ENCODE measurements around the gene RAB38. TPM values are rescaled to one million over a fixed set of nuclear protein-coding genes. Genes with fewer than 3 reads are reported as not detected.

The RAB38 gene
- total and polyA plus RNA-seq, 10 of the 15 experiments (the other 5 are each of a cell fraction or from before 2014, with no cell fraction given) = 8.4 to 30.5 (median 11.7) TPM

DNA sequence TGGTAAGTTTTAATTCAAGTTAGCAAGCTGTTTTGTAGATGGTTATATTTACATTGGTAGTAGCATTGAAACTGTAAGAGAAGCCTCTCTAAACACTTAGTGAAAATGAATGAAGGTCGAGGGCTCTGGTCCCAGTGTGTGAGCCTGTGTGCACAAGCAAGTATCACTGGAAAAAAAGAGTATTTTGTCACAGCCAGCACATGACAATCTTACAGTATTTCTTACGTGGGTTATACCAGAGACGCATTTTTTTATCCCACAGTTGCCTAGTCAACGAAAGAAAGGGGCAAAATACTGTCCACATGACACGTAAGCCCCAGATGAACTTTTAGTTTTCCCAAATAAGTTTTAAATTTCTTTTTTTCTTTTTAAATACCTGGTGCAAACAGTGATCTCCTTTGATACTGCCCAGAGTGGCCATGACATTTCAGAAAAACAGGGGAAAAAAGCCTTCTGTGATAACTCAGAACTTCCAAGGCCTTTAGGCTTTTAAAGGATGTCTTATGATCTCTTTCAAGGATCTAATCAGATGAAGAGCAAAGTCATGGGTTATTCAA lies 23.5 kb downstream of the RAB38 start:
- ChIA-PET RAD21 (ENCODE audit: unreplicated experiment) (no interaction called here), CTCF (interaction anchor here (1.5 to 1.9 kb wide), 2 partner anchors 19 to 48 kb away, joined by 5 to 7 read pairs; no protein-coding TSS in a partner anchor), SMC1A (ENCODE audit: uncharacterized antibody, unreplicated experiment) (interaction anchor here (1.3 to 1.4 kb wide), 2 partner anchors 12 to 148 kb away, joined by 3 read pairs; no protein-coding TSS in a partner anchor), POLR2A (no interaction called here)
- Histone ChIP-seq H3K4me3 (no peak overlapping the region), H4K20me1 (ENCODE audit: control insufficient read depth, insufficient read depth) (no peaks in the 10 kb centered on the region), H3K4me2 (ENCODE audit: control insufficient read depth, insufficient read depth) (no peak overlapping the region), H3K9me3 (replicated peaks; ENCODE audit: control insufficient read depth, insufficient read depth, low read length) (peaks cover 12% of the 10 kb centered on the region; the same call in 2 of the 3 replicates), H2AFZ (ENCODE audit: control insufficient read depth, low read depth, low read length) (no peak overlapping the region), H3K79me2 (ENCODE audit: control insufficient read depth, insufficient read depth, low read length) (no peaks in the 10 kb centered on the region), H3K4me1 (ENCODE audit: control insufficient read depth, insufficient read depth, low read length) (no peaks in the 10 kb centered on the region), H3K9ac (ENCODE audit: control insufficient read depth, insufficient read depth, low read length) (no peak overlapping the region), H3K36me3 (ENCODE audit: control insufficient read depth in 2 of 2, insufficient read depth in 2 of 2, low read length in 1 of 2) (peaks cover 0 to 3% of the 10 kb centered on the region in 2 experiments; a peak in 1 of 4 replicates), H3K27ac (ENCODE audit: control insufficient read depth, insufficient read depth) (no peak overlapping the region), H3K27me3 (replicated peaks in 1 of 2; ENCODE audit: control insufficient read depth in 2 of 2, insufficient read depth in 2 of 2, low read length in 1 of 2) (no peaks in the 10 kb centered on the region)
- ATAC-seq (no peak), DNase-seq (ENCODE audit: low read depth, low spot score) (no peak), FAIRE-seq (no peak)
- intact Hi-C loops (cut with micrococcal nuclease; ENCODE audit: unreplicated experiment) = no loop called here
- no TSS peak for BruUV-seq (replicated peaks)
- in situ Hi-C loops (cut with MboI) = no loop called here
- WGBS (ENCODE audit: insufficient coverage, insufficient replicate concordance, low lambda C conversion rate, missing lambda C conversion rate) = 40% methylated on average over 5 of the region's 5 CpGs
- TF ChIP-seq, protein P1, sequence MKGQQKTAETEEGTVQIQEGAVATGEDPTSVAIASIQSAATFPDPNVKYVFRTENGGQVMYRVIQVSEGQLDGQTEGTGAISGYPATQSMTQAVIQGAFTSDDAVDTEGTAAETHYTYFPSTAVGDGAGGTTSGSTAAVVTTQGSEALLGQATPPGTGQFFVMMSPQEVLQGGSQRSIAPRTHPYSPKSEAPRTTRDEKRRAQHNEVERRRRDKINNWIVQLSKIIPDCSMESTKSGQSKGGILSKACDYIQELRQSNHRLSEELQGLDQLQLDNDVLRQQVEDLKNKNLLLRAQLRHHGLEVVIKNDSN (IDR thresholded peaks at IDR 0.05; ENCODE audit: borderline replicate concordance, extremely low read length, insufficient read depth, low read depth, low read length) = no peak
- TF ChIP-seq JUNB (IDR thresholded peaks at IDR 0.05) = no peak
- TF ChIP-seq CHD1 (IDR thresholded peaks at IDR 0.05; ENCODE audit: low read depth, low read length) = no peak
- TF ChIP-seq SP1 (IDR thresholded peaks at IDR 0.05; ENCODE audit: low read depth, low read length) = no peak
- no peak for TF ChIP-seq SMARCA5 (IDR thresholded peaks at IDR 0.05)
- TF ChIP-seq, protein P2, sequence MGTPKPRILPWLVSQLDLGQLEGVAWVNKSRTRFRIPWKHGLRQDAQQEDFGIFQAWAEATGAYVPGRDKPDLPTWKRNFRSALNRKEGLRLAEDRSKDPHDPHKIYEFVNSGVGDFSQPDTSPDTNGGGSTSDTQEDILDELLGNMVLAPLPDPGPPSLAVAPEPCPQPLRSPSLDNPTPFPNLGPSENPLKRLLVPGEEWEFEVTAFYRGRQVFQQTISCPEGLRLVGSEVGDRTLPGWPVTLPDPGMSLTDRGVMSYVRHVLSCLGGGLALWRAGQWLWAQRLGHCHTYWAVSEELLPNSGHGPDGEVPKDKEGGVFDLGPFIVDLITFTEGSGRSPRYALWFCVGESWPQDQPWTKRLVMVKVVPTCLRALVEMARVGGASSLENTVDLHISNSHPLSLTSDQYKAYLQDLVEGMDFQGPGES (IDR thresholded peaks at IDR 0.05) = no peak
- no peak for TF ChIP-seq RB1 (IDR thresholded peaks at IDR 0.05; ENCODE audit: borderline replicate concordance)
- no peak for TF ChIP-seq NR2C2 (IDR thresholded peaks at IDR 0.05; ENCODE audit: borderline replicate concordance, control insufficient read depth, insufficient read length, low read depth)
- no peak for TF ChIP-seq ZZZ3 (IDR thresholded peaks at IDR 0.05; ENCODE audit: control insufficient read depth, insufficient read length, low read depth)
- no peak for TF ChIP-seq EED (IDR thresholded peaks at IDR 0.05; ENCODE audit: low read depth)
